Daoy (cell line): ENCODE results near the gene ZNF841. TPM values are rescaled to one million over a fixed set of nuclear protein-coding genes. Genes with fewer than 3 reads are reported as not detected.
"Not testable (repeated sequence)": the region's sequence is repeated elsewhere in the genome, so short reads cannot be mapped to it uniquely, and the experiment has no call there.

Experiments used
- DNase-seq: peaks from one replicate; pipeline ENCODE4 v3.0.0-alpha.2; 2015; ENCODE audit warnings: low read depth
- total RNA-seq: library from RNA; depleted of rRNA; stranded (reverse); fragments of >200 nt; shearing (Covaris generic); gene quantifications from 2 replicates; pipeline ENCODE4 v1.2.3, GENCODE V29; 2014; rRNA removed

The ZNF841 gene
- total RNA-seq, result 12.1 and 12.5 TPM in 2 replicates

- DNase-seq, result peak; percentile 97
These were observed at the start of gene ZNF841 for GRCh38 chr19:52095172-52096014. Gene ZNF841, minus strand, starts transcription at chr19:52095765. Its CDS starts 10,964 bp downstream, at chr19:52084801.

GRCh38 chr19:52142001-52142595, 46.5 kb upstream of the ZNF841 start:
- no peak for DNase-seq

- no peak for DNase-seq
These were observed 45.6 kb upstream of the ZNF841 start for GRCh38 chr19:52141203-52141602.

- no peak for DNase-seq
These were observed 44.6 kb upstream of the ZNF841 start for GRCh38 chr19:52140032-52140710.

GRCh38 chr19:52139252-52140031, 43.9 kb upstream of the ZNF841 start, which contains the start of gene ZNF616:
Gene ZNF616, minus strand, starts transcription at chr19:52139938. Its CDS starts 9,426 bp downstream, at chr19:52130512.
- peak; percentile 96 for DNase-seq

GRCh38 chr19:52138983-52139251, 43.4 kb upstream of the ZNF841 start:
- no peak for DNase-seq

GRCh38 chr19:52138278-52138982, 42.9 kb upstream of the ZNF841 start:
- DNase-seq, result peak; percentile 64

- no peak for DNase-seq
These were observed 24.7 kb upstream of the ZNF841 start for GRCh38 chr19:52120286-52120685.

GRCh38 chr19:52115526-52116053, 20.0 kb upstream of the ZNF841 start:
- DNase-seq, result no peak

GRCh38 chr19:52114691-52115090, 19.1 kb upstream of the ZNF841 start:
- no peak for DNase-seq

GRCh38 chr19:52112624-52113023, 17.1 kb upstream of the ZNF841 start:
- no peak for DNase-seq

GRCh38 chr19:52110780-52111179, 15.2 kb upstream of the ZNF841 start:
- no peak for DNase-seq

- DNase-seq, result no peak
These were observed 7.2 kb upstream of the ZNF841 start for GRCh38 chr19:52102782-52103181.

- no peak for DNase-seq
These were observed 6.4 kb upstream of the ZNF841 start for GRCh38 chr19:52101866-52102562.

GRCh38 chr19:52099497-52100138, 4.1 kb upstream of the ZNF841 start:
- no peak for DNase-seq

- not testable (repeated sequence) for DNase-seq
These were observed 851 bp upstream of the ZNF841 start for GRCh38 chr19:52096416-52096815.

GRCh38 chr19:52094526-52095130, 937 bp downstream of the ZNF841 start:
- DNase-seq, result peak; percentile 4

GRCh38 chr19:52086481-52086880, 9.1 kb downstream of the ZNF841 start:
- no peak for DNase-seq

GRCh38 chr19:52070496-52070895, 25.1 kb downstream of the ZNF841 start:
- DNase-seq, result peak; percentile 15
